Parathyroid adenoma (tissue), 2 donors: Measurements from ENCODE around the gene PRKCE.

Source experiments
- H2AFZ ChIP-seq: fragments of 300-600 bp; sonication (generic); one replicate; pipeline ENCODE4 v1.7.0; 2017; ENCODE audit warnings: antibody characterized with exemption, mild to moderate bottlenecking
- H3K27ac ChIP-seq: fragments of 300-600 bp; sonication (generic); one replicate; pipeline ENCODE4 v1.7.0; 2017
- H3K27me3 ChIP-seq: fragments of 300-600 bp; sonication (generic); one replicate; pipeline ENCODE4 v1.7.0; 2017; ENCODE audit warnings: low read length; ENCODE audit not compliant: control insufficient read depth, insufficient read depth
- H3K36me3 ChIP-seq: fragments of 300-600 bp; sonication (generic); one replicate; pipeline ENCODE4 v1.7.0; 2017; ENCODE audit warnings: low read length; ENCODE audit not compliant: control insufficient read depth, insufficient read depth
- H3K4me1 ChIP-seq: fragments of 300-600 bp; sonication (generic); one replicate; pipeline ENCODE4 v1.7.0; 2017; ENCODE audit warnings: control low read depth
- H3K4me2 ChIP-seq: fragments of 300-600 bp; sonication (generic); one replicate; pipeline ENCODE4 v1.7.0; 2017; ENCODE audit warnings: low read length
- H3K4me3 ChIP-seq: fragments of 300-600 bp; sonication (generic); one replicate; pipeline ENCODE4 v1.7.0; 2017; ENCODE audit warnings: low read depth, low read length
- H3K79me2 ChIP-seq: fragments of 300-600 bp; sonication (generic); one replicate; pipeline ENCODE4 v1.7.0; 2017; ENCODE audit warnings: control low read depth
- H3K9ac ChIP-seq: fragments of 300-600 bp; sonication (generic); one replicate; pipeline ENCODE4 v1.7.0; 2017; ENCODE audit warnings: mild to moderate bottlenecking
- H3K9me3 ChIP-seq: fragments of 300-600 bp; sonication (generic); one replicate; pipeline ENCODE4 v1.7.0; 2017; ENCODE audit warnings: low read length; ENCODE audit not compliant: control insufficient read depth
- CTCF ChIP-seq: fragments of 300-600 bp; sonication (generic); IDR thresholded peaks from one replicate; pipeline ENCODE4 v1.7.0; 2017; ENCODE audit warnings: antibody characterized with exemption, mild to moderate bottlenecking
- donor health status: primary hyperparathyroidism.

PRKCE gene

GRCh38 chr2:46196871-46197462 lies 545.5 kb downstream of the PRKCE start:
- Histone ChIP-seq H2AFZ (no peak overlapping the region), H3K36me3 (no peaks in the 10 kb centered on the region), H3K79me2 (no peaks in the 10 kb centered on the region), H3K27me3 (no peaks in the 10 kb centered on the region), H3K4me1 (no peaks in the 10 kb centered on the region), H3K4me2 (no peak overlapping the region), H3K9ac (no peak overlapping the region), H3K4me3 (no peak overlapping the region), H3K9me3 (no peaks in the 10 kb centered on the region), H3K27ac (peak overlapping the region; percentile 27)
- no peak for TF ChIP-seq CTCF

GRCh38 chr2:46197672-46198071 lies 546.2 kb downstream of the PRKCE start:
- Histone ChIP-seq H3K9me3 (no peaks in the 10 kb centered on the region), H3K27ac (no peak overlapping the region), H3K27me3 (no peaks in the 10 kb centered on the region), H3K4me2 (no peak overlapping the region), H3K36me3 (no peaks in the 10 kb centered on the region), H3K79me2 (no peaks in the 10 kb centered on the region), H3K4me1 (no peaks in the 10 kb centered on the region), H3K9ac (no peak overlapping the region), H2AFZ (no peak overlapping the region), H3K4me3 (no peak overlapping the region)
- TF ChIP-seq CTCF = no peak

- no peaks in the 10 kb centered on the region for H3K79me2 ChIP-seq
- no peak overlapping the region for H3K4me2 ChIP-seq
- no peak overlapping the region for H3K4me3 ChIP-seq
- no peak overlapping the region for H2AFZ ChIP-seq
- H3K9me3 ChIP-seq = no peaks in the 10 kb centered on the region
- no peaks in the 10 kb centered on the region for H3K4me1 ChIP-seq
- H3K9ac ChIP-seq = no peak overlapping the region
- no peak overlapping the region for H3K27ac ChIP-seq
- no peaks in the 10 kb centered on the region for H3K27me3 ChIP-seq
- no peak for TF ChIP-seq CTCF
- no peaks in the 10 kb centered on the region for H3K36me3 ChIP-seq
These were observed 546.8 kb downstream of the PRKCE start for GRCh38 chr2:46198164-46198883.

GRCh38 chr2:46198966-46199365 lies 547.5 kb downstream of the PRKCE start:
- no peaks in the 10 kb centered on the region for H3K9me3 ChIP-seq
- no peak overlapping the region for H3K27ac ChIP-seq
- no peak for TF ChIP-seq CTCF
- no peak overlapping the region for H3K9ac ChIP-seq
- H3K4me1 ChIP-seq = no peaks in the 10 kb centered on the region
- no peak overlapping the region for H2AFZ ChIP-seq
- no peaks in the 10 kb centered on the region for H3K79me2 ChIP-seq
- no peak overlapping the region for H3K4me2 ChIP-seq
- H3K4me3 ChIP-seq = no peak overlapping the region
- no peaks in the 10 kb centered on the region for H3K27me3 ChIP-seq
- H3K36me3 ChIP-seq = no peaks in the 10 kb centered on the region
